ENCODE results near the gene INO80B.
"Not testable (repeated sequence)": the region's sequence is repeated elsewhere in the genome, so short reads cannot be mapped to it uniquely, and the experiment has no call there.

Gene INO80B

GRCh38 chr2:74474899-74475298, 20.0 kb downstream of the INO80B start:
- DNase-seq (ENCODE audit: low read depth in 4 of 4, low spot score in 1 of 4): no peak

- no peak for DNase-seq (ENCODE audit: low read depth in 4 of 4, low spot score in 1 of 4)
Measured at GRCh38 chr2:74481431-74481830, 26.5 kb downstream of the INO80B start.

- DNase-seq (ENCODE audit: low read depth in 4 of 4, low spot score in 1 of 4): no peak
Measured at GRCh38 chr2:74481961-74482800, 27.3 kb downstream of the INO80B start.

DNA sequence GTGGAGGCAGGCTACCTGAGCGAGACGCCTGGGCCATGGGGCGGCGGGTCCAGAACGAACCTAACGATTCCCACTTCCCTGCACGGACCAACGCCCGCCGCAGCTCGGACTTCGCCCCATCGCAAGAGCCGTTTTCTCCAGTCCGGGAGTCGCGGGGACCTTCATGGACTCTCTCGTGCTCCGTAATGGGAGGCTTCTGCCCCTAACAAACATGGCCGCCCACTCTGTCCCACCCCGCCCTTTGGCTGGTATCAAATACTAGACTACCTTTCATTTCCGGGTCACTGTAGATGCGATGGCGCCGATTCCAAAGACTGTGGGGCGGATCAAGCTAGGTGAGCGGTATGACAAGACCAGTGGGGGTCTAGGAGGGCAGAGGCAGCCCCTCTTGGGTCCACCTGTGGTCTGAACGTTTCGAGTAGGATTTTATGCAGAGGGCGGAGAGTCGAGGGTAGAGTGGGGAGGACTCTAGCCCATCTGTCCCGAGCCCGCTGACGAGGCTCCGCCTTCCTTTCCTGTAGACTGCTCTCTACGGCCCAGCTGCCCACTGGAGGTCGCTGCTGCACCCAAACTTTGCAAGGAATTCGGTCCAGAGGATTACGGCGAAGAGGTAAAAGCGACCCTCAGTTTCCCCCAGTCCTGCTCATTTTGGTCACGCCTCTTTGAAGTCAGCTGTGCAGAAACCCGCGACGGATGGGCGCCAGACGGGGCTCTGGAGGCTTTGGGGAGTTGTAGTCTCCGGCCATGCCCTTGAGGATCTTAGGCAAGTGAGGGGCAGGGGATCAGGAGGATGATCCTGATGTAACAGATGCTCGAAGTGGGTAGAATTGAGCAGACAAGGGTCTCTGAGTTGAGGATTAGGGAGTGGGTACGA, 28.2 kb downstream of the INO80B start, which contains the start of the genes CCDC142 and TTC31:
Gene CCDC142, minus strand, starts transcription at position 198 of the 874 bp plus-strand sequence. Its CDS starts 161 bp downstream, at position 37.
Gene TTC31, plus strand, starts transcription at position 281 of the 874 bp plus-strand sequence. Its CDS starts 15 bp downstream, at position 296.
- peak; percentile 81 to 91 (median 84) for DNase-seq (ENCODE audit: low read depth in 4 of 4, low spot score in 1 of 4)

GRCh38 chr2:74483675-74484164, 28.8 kb downstream of the INO80B start:
- not testable (repeated sequence) for DNase-seq (ENCODE audit: low read depth in 4 of 4, low spot score in 1 of 4)

- DNase-seq (ENCODE audit: low read depth in 4 of 4, low spot score in 1 of 4): no peak
Measured at GRCh38 chr2:74486141-74486540, 31.3 kb downstream of the INO80B start.

GRCh38 chr2:74488643-74489481, 34.0 kb downstream of the INO80B start:
- DNase-seq (ENCODE audit: low read depth in 4 of 4, low spot score in 1 of 4): no peak

DNA sequence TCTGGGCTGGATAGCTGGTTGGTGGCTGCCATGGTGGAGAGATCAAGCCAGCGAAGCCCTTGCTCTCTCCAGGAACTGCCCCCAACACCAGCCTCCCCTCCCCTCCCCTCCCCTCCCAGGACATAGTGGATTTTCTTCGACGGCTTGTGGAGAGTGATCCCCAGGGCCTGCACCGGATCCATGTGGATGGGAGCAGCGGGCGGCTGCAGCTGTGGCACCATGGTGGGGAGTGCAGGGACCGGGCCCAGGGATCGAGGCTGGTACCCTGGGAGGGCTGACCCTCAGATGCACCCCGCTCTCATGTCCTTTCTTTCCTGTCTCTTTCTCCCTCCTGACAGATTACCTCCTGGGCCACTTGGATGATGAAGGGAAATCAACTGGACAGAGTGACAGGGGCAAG, 35.0 kb downstream of the INO80B start:
- no peak for DNase-seq (ENCODE audit: low read depth in 4 of 4, low spot score in 1 of 4)

- no peak for DNase-seq (ENCODE audit: low read depth in 4 of 4, low spot score in 1 of 4)
Measured at GRCh38 chr2:74491648-74492544, 37.0 kb downstream of the INO80B start.

GRCh38 chr2:74493546-74493945, 38.7 kb downstream of the INO80B start:
- DNase-seq (ENCODE audit: low read depth in 4 of 4, low spot score in 1 of 4): no peak

GRCh38 chr2:74495440-74495839, 40.6 kb downstream of the INO80B start:
- DNase-seq (ENCODE audit: low read depth in 4 of 4, low spot score in 1 of 4): no peak

DNA sequence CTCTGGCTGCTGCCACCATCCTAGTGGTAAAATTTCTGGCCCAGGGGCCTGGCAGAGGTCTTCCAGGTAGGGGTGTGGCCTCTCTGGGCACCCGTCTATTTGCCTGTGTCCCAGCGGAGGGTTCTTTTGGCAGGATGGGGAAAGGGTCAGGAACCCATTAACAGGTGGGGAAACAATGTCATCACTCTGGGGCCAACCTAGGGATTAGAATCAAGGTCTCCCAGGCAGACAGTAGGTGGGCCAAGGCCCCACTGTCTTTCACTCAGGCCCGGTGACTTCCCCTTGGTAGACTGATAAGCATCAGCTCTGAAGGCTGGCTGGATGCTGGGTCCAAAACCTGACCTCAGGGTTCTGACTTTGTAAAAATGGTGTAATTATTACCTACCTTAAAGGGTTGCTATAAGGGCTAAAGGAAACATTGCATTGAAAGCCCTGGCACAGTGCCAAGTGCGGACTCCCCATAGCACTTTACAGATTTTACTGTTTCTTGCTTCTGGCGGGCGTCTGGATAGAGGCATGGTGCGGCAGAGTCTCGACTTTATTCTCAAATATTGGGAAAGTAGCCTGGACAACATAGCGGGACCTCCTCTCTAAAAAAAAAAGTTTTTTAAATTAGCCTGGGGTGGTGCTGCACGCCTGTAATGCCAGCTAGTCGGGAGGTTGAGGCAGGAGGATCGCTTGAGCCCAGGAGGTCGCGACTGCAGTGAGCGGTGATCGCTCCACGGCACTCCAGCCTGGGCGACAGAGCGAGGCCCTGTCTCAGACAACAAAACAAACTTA, 42.3 kb downstream of the INO80B start:
- DNase-seq (ENCODE audit: low read depth in 4 of 4, low spot score in 1 of 4): no peak

DNA sequence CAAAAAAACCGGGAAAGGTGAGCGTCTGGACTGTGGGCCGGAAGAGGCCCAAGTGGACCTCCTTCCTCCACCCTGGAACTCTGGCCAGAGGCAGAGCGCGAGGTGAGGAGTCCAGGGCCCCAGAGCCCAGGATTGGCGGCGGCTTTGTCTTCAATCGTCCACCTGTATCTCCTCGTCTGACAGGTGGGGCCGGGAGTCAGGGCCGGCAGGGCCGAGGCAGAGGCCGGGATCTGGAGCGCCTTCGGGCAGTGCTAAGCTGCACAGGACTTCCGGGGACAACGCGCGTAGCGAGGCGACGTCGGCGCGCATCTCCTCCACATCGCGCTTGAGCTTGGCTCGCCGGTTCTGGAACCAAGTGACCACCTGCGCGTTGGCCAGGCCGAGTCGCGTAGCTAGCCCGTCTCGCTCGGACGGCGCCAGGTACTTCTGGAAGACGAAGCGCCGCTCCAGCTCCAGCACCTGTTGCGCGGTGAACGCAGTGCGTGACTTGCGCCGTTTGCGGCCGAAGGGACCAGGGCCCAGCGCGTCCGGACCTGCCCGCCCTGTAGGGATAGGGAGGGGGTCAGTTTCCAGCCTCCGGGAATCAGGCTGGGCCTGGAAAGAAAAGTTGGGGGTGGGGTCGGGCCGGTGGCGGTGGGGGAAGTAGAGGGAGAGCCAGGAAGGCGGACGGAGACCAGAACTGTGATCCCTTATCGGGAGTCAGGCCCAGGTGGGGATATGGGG, 43.1 kb downstream of the INO80B start:
- DNase-seq (ENCODE audit: low read depth in 4 of 4, low spot score in 1 of 4): no peak

DNA sequence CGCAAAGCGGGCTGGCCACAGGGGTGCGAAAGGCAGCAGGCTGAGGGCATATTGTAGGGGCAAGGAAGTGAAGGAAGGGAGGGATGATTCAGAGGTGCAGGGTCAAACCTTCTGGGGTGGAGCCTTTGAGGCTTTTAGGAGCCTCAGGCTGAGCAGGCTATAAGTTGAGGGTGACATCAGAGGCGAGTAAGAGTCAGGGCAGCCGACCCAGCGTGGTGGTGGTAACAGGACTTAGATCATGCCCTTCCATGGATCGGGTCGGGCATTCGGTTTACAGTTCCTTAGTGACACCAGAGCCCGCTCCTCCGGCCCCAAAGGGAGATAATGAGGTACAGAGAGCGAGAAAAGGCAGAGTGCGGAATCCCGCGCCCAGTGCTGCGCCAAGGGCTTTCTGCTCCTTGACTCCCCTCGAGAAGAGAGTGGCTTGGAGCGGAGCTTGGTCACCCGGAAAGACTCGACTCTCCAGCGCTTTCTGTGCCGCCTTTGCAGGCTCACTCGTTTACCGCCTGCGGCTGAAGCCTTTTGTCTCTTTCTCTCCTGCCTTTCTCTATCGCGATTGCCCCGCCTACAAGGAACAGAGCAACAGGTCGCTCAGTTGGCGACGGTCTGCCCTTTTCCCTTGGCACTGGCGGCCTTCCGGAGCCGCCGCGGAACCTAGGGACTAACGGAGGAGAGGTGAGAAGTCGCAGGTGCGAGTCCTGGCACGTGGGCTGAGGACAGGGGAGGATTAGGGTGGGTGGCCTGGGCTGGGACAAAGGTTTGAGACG, 43.8 kb downstream of the INO80B start:
- DNase-seq (ENCODE audit: low read depth in 4 of 4, low spot score in 1 of 4): peak in 1 of 4 experiments; percentile 19

- peak in 1 of 4 experiments; percentile 31 for DNase-seq (ENCODE audit: low read depth in 4 of 4, low spot score in 1 of 4)
Measured at GRCh38 chr2:74499267-74499939, 44.5 kb downstream of the INO80B start, which contains the start of gene LBX2. TSS of gene LBX2 (minus strand) at chr2:74499603. CDS start at chr2:74499537, 66 bp downstream.

- no peak for DNase-seq (ENCODE audit: low read depth in 4 of 4, low spot score in 1 of 4)
Measured at GRCh38 chr2:74499940-74500577, 45.2 kb downstream of the INO80B start.

Data from stimulated activated CD4-positive, alpha-beta T cell treated with anti-CD3 and anti-CD28 coated beads, Interleukin-1b, Interleukin-23, amount 100 ng/mL, for 24 hours (primary cell).